MG63 (cell line): ENCODE results near the gene TRIM46. TPM values are rescaled to one million over a fixed set of nuclear protein-coding genes. Genes with fewer than 3 reads are reported as not detected.
"Not testable (repeated sequence)": the region's sequence is repeated elsewhere in the genome, so short reads cannot be mapped to it uniquely, and the experiment has no call there.

ENCODE experiments used
- DNase-seq: peaks from one replicate; pipeline ENCODE4 v3.0.0-alpha.2; 2020
- H3K27me3 ChIP-seq: fragments of 250-450 bp; sonication (Bioruptor Pico); 2 replicates; pipeline ENCODE4 v1.5.1; 2020; ENCODE audit warnings: mild to moderate bottlenecking, moderate library complexity
- H3K36me3 ChIP-seq: fragments of 250-450 bp; sonication (Bioruptor Pico); 2 replicates; pipeline ENCODE4 v1.5.1; 2020; ENCODE audit warnings: mild to moderate bottlenecking, moderate library complexity
- H3K4me3 ChIP-seq: fragments of 250-450 bp; sonication (Bioruptor Pico); 2 replicates; pipeline ENCODE4 v1.5.1; 2020; ENCODE audit warnings: mild to moderate bottlenecking, moderate library complexity
- H3K9me3 ChIP-seq: fragments of 250-450 bp; sonication (Bioruptor Pico); 2 replicates; pipeline ENCODE4 v1.5.1; 2020; ENCODE audit warnings: mild to moderate bottlenecking, moderate library complexity
- total RNA-seq: library from RNA; depleted of rRNA; stranded (reverse); fragments of >200 nt; shearing (Covaris generic); gene quantifications from 2 replicates; pipeline ENCODE4 v1.2.3, GENCODE V29; 2014; ENCODE audit warnings: low replicate concordance

The TRIM46 gene
- total RNA-seq, 1 experiment from 2014 or later: not detected

GRCh38 chr1:155167166-155168104 is 6.2 kb upstream of the TRIM46 start:
- Histone ChIP-seq H3K9me3 (no peaks in the 10 kb centered on the region), H3K4me3 (no peak overlapping the region), H3K36me3 (peaks cover 24% of the 10 kb centered on the region), H3K27me3 (no peaks in the 10 kb centered on the region)
- peak; percentile 72 for DNase-seq

- H3K9me3 ChIP-seq, DNase-seq, H3K27me3 ChIP-seq, H3K4me3 ChIP-seq: not testable (repeated sequence)
- H3K36me3 ChIP-seq: peaks cover 27% of the 10 kb centered on the region
Observed at GRCh38 chr1:155168105-155168445, 5.6 kb upstream of the TRIM46 start.

GRCh38 chr1:155168456-155169210 is 5.0 kb upstream of the TRIM46 start:
- Histone ChIP-seq H3K4me3 (no peak overlapping the region), H3K9me3 (no peaks in the 10 kb centered on the region), H3K27me3 (no peaks in the 10 kb centered on the region), H3K36me3 (peaks cover 27% of the 10 kb centered on the region)
- no peak for DNase-seq

GRCh38 chr1:155169541-155169940 is 4.1 kb upstream of the TRIM46 start:
- Histone ChIP-seq H3K4me3 (no peak overlapping the region), H3K36me3 (peaks cover 27% of the 10 kb centered on the region), H3K9me3 (no peaks in the 10 kb centered on the region), H3K27me3 (no peaks in the 10 kb centered on the region)
- no peak for DNase-seq

GRCh38 chr1:155170101-155170785 is 3.4 kb upstream of the TRIM46 start:
- peaks cover 27% of the 10 kb centered on the region for H3K36me3 ChIP-seq
- no peak for DNase-seq
- no peaks in the 10 kb centered on the region for H3K27me3 ChIP-seq
- no peaks in the 10 kb centered on the region for H3K9me3 ChIP-seq
- H3K4me3 ChIP-seq: no peak overlapping the region

- Histone ChIP-seq H3K9me3 (no peaks in the 10 kb centered on the region), H3K27me3 (no peaks in the 10 kb centered on the region), H3K36me3 (peaks cover 27% of the 10 kb centered on the region), H3K4me3 (no peak overlapping the region)
- no peak for DNase-seq
Observed at GRCh38 chr1:155170806-155171205, 2.8 kb upstream of the TRIM46 start.

- Histone ChIP-seq H3K9me3 (no peaks in the 10 kb centered on the region), H3K4me3 (peak overlapping the region; percentile 98), H3K27me3 (no peaks in the 10 kb centered on the region), H3K36me3 (peaks cover 27% of the 10 kb centered on the region)
- no peak for DNase-seq
Observed at GRCh38 chr1:155171836-155172731, 1.6 kb upstream of the TRIM46 start.

GRCh38 chr1:155172732-155173477 is 744 bp upstream of the TRIM46 start, which contains the start of gene KRTCAP2:
TSS of gene KRTCAP2 (minus strand) at chr1:155173304. CDS start at chr1:155173224, 80 bp downstream.
- Histone ChIP-seq H3K9me3 (no peaks in the 10 kb centered on the region), H3K4me3 (peak within 1 kb of the TSS; percentile 98), H3K27me3 (no peaks in the 10 kb centered on the region), H3K36me3 (peaks cover 27% of the 10 kb centered on the region)
- peak; percentile 97 for DNase-seq

- no peak for DNase-seq
- no peak overlapping the region for H3K4me3 ChIP-seq
- H3K9me3 ChIP-seq: no peaks in the 10 kb centered on the region
- no peaks in the 10 kb centered on the region for H3K27me3 ChIP-seq
- peaks cover 20% of the 10 kb centered on the region for H3K36me3 ChIP-seq
Observed at GRCh38 chr1:155174324-155175280, 953 bp downstream of the TRIM46 start.

GRCh38 chr1:155175281-155175926 is 1.8 kb downstream of the TRIM46 start:
- Histone ChIP-seq H3K36me3 (peaks cover 18% of the 10 kb centered on the region), H3K4me3 (no peak overlapping the region), H3K27me3 (no peaks in the 10 kb centered on the region), H3K9me3 (no peaks in the 10 kb centered on the region)
- no peak for DNase-seq

GRCh38 chr1:155175927-155176371 is 2.3 kb downstream of the TRIM46 start:
- Histone ChIP-seq H3K27me3 (no peaks in the 10 kb centered on the region), H3K4me3 (no peak overlapping the region), H3K9me3 (no peaks in the 10 kb centered on the region), H3K36me3 (peaks cover 12% of the 10 kb centered on the region)
- no peak for DNase-seq

- Histone ChIP-seq H3K4me3 (no peak overlapping the region), H3K36me3 (peaks cover 6% of the 10 kb centered on the region), H3K27me3 (no peaks in the 10 kb centered on the region), H3K9me3 (no peaks in the 10 kb centered on the region)
- peak; percentile 76 for DNase-seq
Observed at GRCh38 chr1:155176544-155177071, 3.0 kb downstream of the TRIM46 start.

- Histone ChIP-seq H3K9me3 (no peaks in the 10 kb centered on the region), H3K36me3 (peaks cover 3% of the 10 kb centered on the region; the same call in 1 of the 2 replicates), H3K4me3 (no peak overlapping the region), H3K27me3 (no peaks in the 10 kb centered on the region)
- no peak for DNase-seq
Observed at GRCh38 chr1:155177192-155177917, 3.7 kb downstream of the TRIM46 start.
